NCI-H2227 (cell line): ENCODE data around the gene ITGAV.

Source experiments
- DNase-seq: peaks from one replicate; lab custom pipeline; 2025; ENCODE audit not compliant: unreplicated experiment; lab: John Stamatoyannopoulos, UW

Gene ITGAV

GRCh38 chr2:186573531-186573930 lies 16.3 kb upstream of the ITGAV start:
- DNase-seq = no peak

GRCh38 chr2:186575302-186575701 lies 14.6 kb upstream of the ITGAV start:
- peak; percentile 29 for DNase-seq

- DNase-seq = no peak
Measured at GRCh38 chr2:186575856-186576255, 14.0 kb upstream of the ITGAV start.

GRCh38 chr2:186576614-186577013 lies 13.2 kb upstream of the ITGAV start:
- no peak for DNase-seq

GRCh38 chr2:186582698-186583097 lies 7.2 kb upstream of the ITGAV start:
- no peak for DNase-seq

- no peak for DNase-seq
Measured at GRCh38 chr2:186584053-186584452, 5.8 kb upstream of the ITGAV start.

GRCh38 chr2:186588421-186588820 lies 1.4 kb upstream of the ITGAV start:
- no peak for DNase-seq

- DNase-seq = no peak
Measured at GRCh38 chr2:186588940-186589611, 780 bp upstream of the ITGAV start.

- DNase-seq = peak; percentile 83
Measured at GRCh38 chr2:186590350-186590758, 498 bp downstream of the ITGAV start.

- DNase-seq = peak; percentile 41
Measured at GRCh38 chr2:186590759-186591505, 1.1 kb downstream of the ITGAV start.

- DNase-seq = peak; percentile 28
Measured at GRCh38 chr2:186591506-186591890, 1.6 kb downstream of the ITGAV start.

GRCh38 chr2:186592137-186592875 lies 2.5 kb downstream of the ITGAV start:
- DNase-seq = no peak

- DNase-seq = no peak
Measured at GRCh38 chr2:186593523-186593922, 3.7 kb downstream of the ITGAV start.

GRCh38 chr2:186594001-186594722 lies 4.3 kb downstream of the ITGAV start:
- no peak for DNase-seq

GRCh38 chr2:186595219-186595618 lies 5.4 kb downstream of the ITGAV start:
- no peak for DNase-seq

- DNase-seq = no peak
Measured at GRCh38 chr2:186599186-186599778, 9.4 kb downstream of the ITGAV start.

GRCh38 chr2:186603286-186603685 lies 13.4 kb downstream of the ITGAV start:
- DNase-seq = no peak

GRCh38 chr2:186605041-186605440 lies 15.2 kb downstream of the ITGAV start:
- DNase-seq = no peak

GRCh38 chr2:186607660-186608324 lies 17.9 kb downstream of the ITGAV start:
- no peak for DNase-seq

GRCh38 chr2:186610785-186611184 lies 20.9 kb downstream of the ITGAV start:
- no peak for DNase-seq
